HFFc6 (cell line): ENCODE measurements around the gene RPH3AL. TPM values are rescaled to one million over a fixed set of nuclear protein-coding genes. Genes with fewer than 3 reads are reported as not detected.

Source experiments
- DNase-seq: peaks from one replicate; pipeline ENCODE4 v3.0.0-alpha.2; 2018
- H3K27ac Mint-ChIP-seq: 2 replicates; pipeline ENCODE4 v1.8.0; 2020; ENCODE audit warnings: mild to moderate bottlenecking, mixed read lengths
- H3K27me3 Mint-ChIP-seq: 2 replicates; pipeline ENCODE4 v1.8.0; 2021; ENCODE audit warnings: mild to moderate bottlenecking, moderate library complexity, mixed read lengths; ENCODE audit not compliant: insufficient read depth
- H3K36me3 Mint-ChIP-seq: 2 replicates; pipeline ENCODE4 v1.8.0; 2021; ENCODE audit warnings: low read depth, mixed read lengths
- H3K4me1 Mint-ChIP-seq: 2 replicates; pipeline ENCODE4 v1.8.0; 2020; ENCODE audit warnings: low read depth, mixed read lengths
- H3K4me3 Mint-ChIP-seq: 2 replicates; pipeline ENCODE4 v1.8.0; 2020; ENCODE audit warnings: mild to moderate bottlenecking, moderate library complexity, mixed read lengths
- H3K9me3 Mint-ChIP-seq: 2 replicates; pipeline ENCODE4 v1.8.0; 2020; ENCODE audit warnings: mild to moderate bottlenecking, mixed read lengths
- total RNA-seq, 6 experiments: library from RNA; stranded (reverse); fragmentation: NEBNext Ultra II Directional; extraction: Animal tissue kit (Norgen Biotek cat#: 25700); gene quantifications; 2 replicates in 1 of 6; 3 replicates in 5 of 6; pipeline ENCODE4 v1.2.3, GENCODE V29; 2021
- TF ChIP-seq, protein P1 (sequence below): fragments of 200-600 bp; sonication (generic); IDR thresholded peaks from 2 replicates; pipeline ENCODE4 v1.5.0; 2021; ENCODE audit warnings: antibody characterized with exemption, mild to moderate bottlenecking

RPH3AL gene
- total RNA-seq, 6 experiments from 2014 or later, result 1.4 to 2.4 (median 2.0) TPM

DNA sequence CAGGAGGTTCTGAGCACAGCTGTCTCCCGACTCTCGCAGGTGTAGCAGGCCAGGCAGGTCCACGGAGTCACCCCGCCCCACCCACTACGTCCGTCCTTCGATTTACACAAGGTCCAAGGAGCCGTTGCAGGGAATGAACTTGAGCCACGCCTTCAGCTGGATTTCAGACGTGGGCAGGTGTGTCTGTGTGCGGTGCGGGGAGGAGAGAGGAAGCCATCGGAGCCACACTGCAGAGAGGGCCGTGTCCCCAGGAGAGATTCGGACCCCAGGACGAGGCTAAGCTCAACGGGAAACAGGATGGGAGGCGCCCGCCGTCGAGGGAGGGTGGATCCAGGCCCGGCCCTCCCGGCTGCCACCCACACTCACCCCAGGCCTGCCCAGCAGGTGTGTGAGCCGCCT lies 50.3 kb downstream of the RPH3AL start:
- H3K4me3 Mint-ChIP-seq, result no peak overlapping the region
- no peaks in the 10 kb centered on the region for H3K9me3 Mint-ChIP-seq
- no peak overlapping the region for H3K27ac Mint-ChIP-seq
- no peaks in the 10 kb centered on the region for H3K36me3 Mint-ChIP-seq
- DNase-seq, result no peak
- TF ChIP-seq, protein P1, sequence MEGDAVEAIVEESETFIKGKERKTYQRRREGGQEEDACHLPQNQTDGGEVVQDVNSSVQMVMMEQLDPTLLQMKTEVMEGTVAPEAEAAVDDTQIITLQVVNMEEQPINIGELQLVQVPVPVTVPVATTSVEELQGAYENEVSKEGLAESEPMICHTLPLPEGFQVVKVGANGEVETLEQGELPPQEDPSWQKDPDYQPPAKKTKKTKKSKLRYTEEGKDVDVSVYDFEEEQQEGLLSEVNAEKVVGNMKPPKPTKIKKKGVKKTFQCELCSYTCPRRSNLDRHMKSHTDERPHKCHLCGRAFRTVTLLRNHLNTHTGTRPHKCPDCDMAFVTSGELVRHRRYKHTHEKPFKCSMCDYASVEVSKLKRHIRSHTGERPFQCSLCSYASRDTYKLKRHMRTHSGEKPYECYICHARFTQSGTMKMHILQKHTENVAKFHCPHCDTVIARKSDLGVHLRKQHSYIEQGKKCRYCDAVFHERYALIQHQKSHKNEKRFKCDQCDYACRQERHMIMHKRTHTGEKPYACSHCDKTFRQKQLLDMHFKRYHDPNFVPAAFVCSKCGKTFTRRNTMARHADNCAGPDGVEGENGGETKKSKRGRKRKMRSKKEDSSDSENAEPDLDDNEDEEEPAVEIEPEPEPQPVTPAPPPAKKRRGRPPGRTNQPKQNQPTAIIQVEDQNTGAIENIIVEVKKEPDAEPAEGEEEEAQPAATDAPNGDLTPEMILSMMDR, result no peak
- H3K4me1 Mint-ChIP-seq, result no peaks in the 10 kb centered on the region
- H3K27me3 Mint-ChIP-seq, result peaks cover 16% of the 10 kb centered on the region

DNA sequence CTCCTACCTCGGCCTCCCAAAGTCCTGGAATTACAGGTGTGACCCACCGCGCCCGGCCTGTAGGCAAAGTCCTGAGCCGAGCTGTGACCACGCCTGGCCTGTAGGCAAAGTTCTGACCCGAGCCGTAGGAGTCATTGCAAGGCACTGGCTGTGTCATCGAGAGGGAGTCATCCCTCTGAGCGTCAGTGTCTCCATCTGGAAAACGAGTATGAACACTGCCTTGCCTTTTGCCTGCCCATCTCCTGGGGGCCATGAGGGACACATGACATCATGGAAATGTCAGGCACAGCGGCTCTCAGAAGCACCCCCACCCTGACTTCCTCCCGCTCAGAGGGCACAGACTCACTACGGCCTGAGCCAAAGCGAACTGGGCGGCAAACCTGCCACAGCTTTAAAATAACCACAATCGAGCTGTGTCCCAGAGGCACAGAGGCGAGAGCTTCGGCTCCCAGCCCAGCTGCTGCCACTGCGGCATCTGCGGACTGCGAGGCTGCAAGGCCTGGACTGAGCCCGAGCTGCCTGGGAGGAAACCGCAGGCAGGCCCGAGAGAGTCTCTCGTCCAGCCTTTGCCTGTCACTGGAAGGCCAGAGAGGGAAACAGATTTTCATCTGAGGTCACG lies 50.8 kb downstream of the RPH3AL start:
- no peaks in the 10 kb centered on the region for H3K9me3 Mint-ChIP-seq
- no peak overlapping the region for H3K27ac Mint-ChIP-seq
- no peak overlapping the region for H3K4me3 Mint-ChIP-seq
- TF ChIP-seq, protein P1, result no peak
- no peak for DNase-seq
- no peaks in the 10 kb centered on the region for H3K4me1 Mint-ChIP-seq
- no peaks in the 10 kb centered on the region for H3K36me3 Mint-ChIP-seq
- H3K27me3 Mint-ChIP-seq, result peaks cover 16% of the 10 kb centered on the region

DNA sequence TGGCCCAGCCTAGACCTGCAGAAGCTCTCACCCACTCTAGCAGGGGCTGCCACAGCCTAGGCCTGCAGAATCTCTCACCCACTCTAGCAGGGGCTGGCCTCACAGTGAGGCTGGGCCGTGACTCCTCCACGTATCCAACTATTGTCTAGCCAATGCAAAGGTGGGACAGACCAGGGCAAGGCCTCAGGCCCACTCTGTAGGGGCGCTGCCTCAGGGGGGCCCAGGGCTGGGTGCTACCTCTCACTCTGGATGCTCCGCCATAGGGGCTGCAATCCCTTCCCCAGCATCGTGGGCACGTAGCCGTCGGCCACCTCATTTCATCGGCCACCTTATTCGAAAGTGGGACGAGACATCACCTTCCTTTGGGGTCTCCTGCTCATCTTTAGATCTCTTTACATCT lies 51.7 kb downstream of the RPH3AL start:
- TF ChIP-seq, protein P1, result no peak
- Mint-ChIP-seq H3K4me3 (no peak overlapping the region), H3K36me3 (no peaks in the 10 kb centered on the region), H3K27ac (no peak overlapping the region), H3K4me1 (no peaks in the 10 kb centered on the region), H3K9me3 (no peaks in the 10 kb centered on the region), H3K27me3 (peaks cover 9% of the 10 kb centered on the region)
- no peak for DNase-seq

DNA sequence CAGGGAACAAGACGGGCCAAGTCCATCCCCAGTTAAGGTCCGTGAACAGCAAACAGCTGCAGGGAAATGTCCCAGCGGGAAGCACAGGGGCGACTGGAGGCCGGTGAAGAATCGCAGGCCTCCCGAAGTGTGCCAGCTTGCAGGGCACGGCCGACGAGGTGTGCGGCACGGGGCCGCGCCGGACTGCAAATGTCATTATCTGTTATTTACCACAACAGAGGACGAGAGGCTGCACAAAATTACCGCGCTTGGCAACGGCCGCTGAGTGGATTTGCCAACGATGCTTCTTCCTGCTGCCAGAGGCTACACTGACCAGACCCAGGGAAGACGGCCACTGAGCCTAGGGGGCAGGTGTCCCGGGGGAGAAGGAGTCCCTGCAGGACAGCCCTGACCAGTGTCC lies 53.1 kb downstream of the RPH3AL start:
- Mint-ChIP-seq H3K4me1 (no peaks in the 10 kb centered on the region), H3K9me3 (no peaks in the 10 kb centered on the region), H3K4me3 (no peak overlapping the region), H3K27me3 (peaks cover 7% of the 10 kb centered on the region), H3K36me3 (no peaks in the 10 kb centered on the region), H3K27ac (no peak overlapping the region)
- TF ChIP-seq, protein P1, result no peak
- DNase-seq, result no peak

DNA sequence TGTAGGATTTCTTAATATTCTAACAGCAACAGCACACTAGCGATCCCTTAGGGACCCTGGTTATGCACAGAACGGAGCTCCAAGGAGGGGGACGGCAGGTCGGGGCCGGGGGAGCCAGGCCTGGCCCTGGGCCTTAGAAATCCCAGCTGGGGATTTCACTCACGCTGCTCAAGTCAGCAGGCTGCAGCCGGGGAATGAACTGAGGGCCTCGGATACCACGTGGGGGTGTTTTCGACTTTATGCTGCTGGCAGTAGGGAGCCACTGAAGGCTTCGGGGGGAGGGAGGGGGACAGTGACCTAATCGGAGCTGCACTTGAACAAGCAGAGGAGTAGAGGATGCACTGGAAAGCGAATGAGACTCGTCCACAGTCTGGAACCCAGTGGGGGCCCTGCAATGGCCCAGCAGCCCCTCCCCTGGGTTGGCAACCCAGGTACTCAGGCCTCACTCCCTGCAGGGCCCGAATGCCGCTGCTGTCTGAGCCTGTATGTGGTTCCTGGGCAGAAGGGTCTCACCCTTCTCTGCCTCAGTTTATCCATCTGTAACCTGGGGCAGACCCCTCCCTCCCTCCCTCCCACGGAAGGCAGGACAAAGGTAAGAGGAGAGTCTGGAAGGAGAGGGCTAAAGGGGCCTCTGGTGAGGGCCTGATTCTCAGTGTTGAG lies 53.7 kb downstream of the RPH3AL start:
- TF ChIP-seq, protein P1, result no peak
- Mint-ChIP-seq H3K27ac (no peak overlapping the region), H3K27me3 (peaks cover 12% of the 10 kb centered on the region), H3K4me1 (no peaks in the 10 kb centered on the region), H3K36me3 (no peaks in the 10 kb centered on the region), H3K4me3 (no peak overlapping the region), H3K9me3 (no peaks in the 10 kb centered on the region)
- DNase-seq, result no peak
